PFSK-1 (cell line): Measurements from ENCODE around the gene KNSTRN.

ENCODE experiments used
- POLR2AphosphoS5 ChIP-seq: IDR thresholded peaks from 2 replicates; pipeline ENCODE4 v1.6.1; 2012; ENCODE audit warnings: low read depth, mild to moderate bottlenecking, control low read depth, low read length, moderate library complexity
- TF ChIP-seq, protein P1 (sequence below), 2 experiments: IDR thresholded peaks; 2 replicates each; pipeline versions ENCODE4 v1.6.1 to v1.8.0; 2011 to 2012; ENCODE audit warnings: low read depth in 2 of 2, low read length in 2 of 2, control low read depth in 1 of 2, inconsistent platforms in 1 of 2, mild to moderate bottlenecking in 1 of 2, moderate library complexity in 1 of 2; ENCODE audit not compliant: insufficient read depth in 1 of 2

DNA sequence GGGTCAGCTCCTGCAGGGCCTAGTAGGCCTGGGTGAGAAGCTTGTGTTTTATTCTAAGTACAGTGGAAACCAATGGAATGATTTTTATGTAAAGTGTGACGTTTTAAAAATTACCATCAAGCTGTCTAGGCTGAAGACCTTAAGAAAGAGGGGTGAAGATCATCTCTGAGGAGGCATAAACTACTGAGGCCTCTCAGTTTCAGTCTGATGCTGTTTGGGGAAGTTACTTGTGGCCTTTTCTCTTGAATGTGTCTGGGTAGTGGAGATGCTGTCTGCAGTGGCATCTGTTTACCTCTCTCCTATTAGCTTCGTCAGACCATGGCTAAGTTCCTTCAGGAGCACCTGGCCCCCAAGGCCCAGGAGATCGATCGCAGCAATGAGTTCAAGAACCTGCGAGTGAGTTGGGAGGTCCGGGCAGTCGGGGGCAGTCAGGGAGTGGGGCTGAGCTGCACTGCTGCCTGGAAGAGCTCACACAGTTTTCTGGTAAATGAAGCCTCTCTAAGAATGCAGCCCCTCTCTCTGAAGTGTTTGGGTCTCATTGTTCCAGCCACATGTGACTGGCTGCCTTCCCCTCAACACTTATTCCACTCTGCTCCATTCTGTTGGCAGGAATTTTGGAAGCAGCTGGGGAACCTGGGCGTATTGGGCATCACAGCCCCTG is 24.9 kb downstream of the KNSTRN start:
- TF ChIP-seq POLR2AphosphoS5, result no peak
- TF ChIP-seq, protein P1, sequence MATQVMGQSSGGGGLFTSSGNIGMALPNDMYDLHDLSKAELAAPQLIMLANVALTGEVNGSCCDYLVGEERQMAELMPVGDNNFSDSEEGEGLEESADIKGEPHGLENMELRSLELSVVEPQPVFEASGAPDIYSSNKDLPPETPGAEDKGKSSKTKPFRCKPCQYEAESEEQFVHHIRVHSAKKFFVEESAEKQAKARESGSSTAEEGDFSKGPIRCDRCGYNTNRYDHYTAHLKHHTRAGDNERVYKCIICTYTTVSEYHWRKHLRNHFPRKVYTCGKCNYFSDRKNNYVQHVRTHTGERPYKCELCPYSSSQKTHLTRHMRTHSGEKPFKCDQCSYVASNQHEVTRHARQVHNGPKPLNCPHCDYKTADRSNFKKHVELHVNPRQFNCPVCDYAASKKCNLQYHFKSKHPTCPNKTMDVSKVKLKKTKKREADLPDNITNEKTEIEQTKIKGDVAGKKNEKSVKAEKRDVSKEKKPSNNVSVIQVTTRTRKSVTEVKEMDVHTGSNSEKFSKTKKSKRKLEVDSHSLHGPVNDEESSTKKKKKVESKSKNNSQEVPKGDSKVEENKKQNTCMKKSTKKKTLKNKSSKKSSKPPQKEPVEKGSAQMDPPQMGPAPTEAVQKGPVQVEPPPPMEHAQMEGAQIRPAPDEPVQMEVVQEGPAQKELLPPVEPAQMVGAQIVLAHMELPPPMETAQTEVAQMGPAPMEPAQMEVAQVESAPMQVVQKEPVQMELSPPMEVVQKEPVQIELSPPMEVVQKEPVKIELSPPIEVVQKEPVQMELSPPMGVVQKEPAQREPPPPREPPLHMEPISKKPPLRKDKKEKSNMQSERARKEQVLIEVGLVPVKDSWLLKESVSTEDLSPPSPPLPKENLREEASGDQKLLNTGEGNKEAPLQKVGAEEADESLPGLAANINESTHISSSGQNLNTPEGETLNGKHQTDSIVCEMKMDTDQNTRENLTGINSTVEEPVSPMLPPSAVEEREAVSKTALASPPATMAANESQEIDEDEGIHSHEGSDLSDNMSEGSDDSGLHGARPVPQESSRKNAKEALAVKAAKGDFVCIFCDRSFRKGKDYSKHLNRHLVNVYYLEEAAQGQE (IDR thresholded peaks at IDR 0.05; ENCODE audit: insufficient read depth in 1 of 2, low read depth in 2 of 2, low read length in 2 of 2), result no peak
